MM.1S (cell line): ENCODE measurements around the gene ACOX3.

Experiments used
- DNase-seq: peaks from one replicate; pipeline ENCODE4 v3.0.0-alpha.2; 2015
- H2AFZ ChIP-seq: fragments of 300-600 bp; sonication (generic); 2 replicates; pipeline ENCODE4 v1.6.0; 2016; ENCODE audit warnings: antibody characterized with exemption, low read length
- H3F3A ChIP-seq: fragments of 300-600 bp; sonication (generic); 2 replicates; pipeline ENCODE4 v1.6.1; 2016; ENCODE audit warnings: mild to moderate bottlenecking, antibody characterized with exemption, low read length, moderate library complexity, mixed read lengths; ENCODE audit not compliant: insufficient read depth
- H3K27ac ChIP-seq: fragments of 300-600 bp; sonication (generic); 2 replicates; pipeline ENCODE4 v1.5.1; 2016; ENCODE audit warnings: mild to moderate bottlenecking, low read length
- H3K27me3 ChIP-seq: fragments of 300-600 bp; sonication (generic); replicated peaks from 2 replicates; pipeline ENCODE4 v1.6.0; 2016; ENCODE audit warnings: low read length; ENCODE audit not compliant: insufficient read depth
- H3K36me3 ChIP-seq: fragments of 300-600 bp; sonication (generic); replicated peaks from 2 replicates; pipeline ENCODE4 v1.6.1; 2016; ENCODE audit warnings: mild to moderate bottlenecking, low read length, mixed read lengths; ENCODE audit not compliant: insufficient read depth
- H3K4me1 ChIP-seq: fragments of 300-600 bp; sonication (generic); 2 replicates; pipeline ENCODE4 v1.6.1; 2016; ENCODE audit warnings: low read length, mixed read lengths
- H3K4me2 ChIP-seq: fragments of 300-600 bp; sonication (generic); 2 replicates; pipeline ENCODE4 v1.6.0; 2016; ENCODE audit warnings: low read depth, low read length
- H3K4me3 ChIP-seq: fragments of 300-600 bp; sonication (generic); 2 replicates; pipeline ENCODE4 v1.5.1; 2016; ENCODE audit warnings: low read length, mixed read lengths
- H3K79me2 ChIP-seq: fragments of 300-600 bp; sonication (generic); 2 replicates; pipeline ENCODE4 v1.6.1; 2016; ENCODE audit warnings: mixed run types, low read length, mixed read lengths
- H3K9ac ChIP-seq: fragments of 300-600 bp; sonication (generic); 2 replicates; pipeline ENCODE4 v1.6.1; 2016; ENCODE audit warnings: low read length, mixed read lengths
- H3K9me2 ChIP-seq: fragments of 300-600 bp; sonication (generic); replicated peaks from 2 replicates; pipeline ENCODE4 v1.6.1; 2016; ENCODE audit warnings: mild to moderate bottlenecking, low read length, mixed read lengths; ENCODE audit not compliant: insufficient read depth
- H3K9me3 ChIP-seq: fragments of 300-600 bp; sonication (generic); replicated peaks from 2 replicates; pipeline ENCODE4 v1.6.1; 2016; ENCODE audit warnings: mild to moderate bottlenecking, low read length, mixed read lengths; ENCODE audit not compliant: insufficient read depth
- H4K20me1 ChIP-seq: fragments of 300-600 bp; sonication (generic); 2 replicates; pipeline ENCODE4 v1.6.1; 2016; ENCODE audit warnings: mild to moderate bottlenecking, low read length, moderate library complexity, mixed read lengths; ENCODE audit not compliant: insufficient read depth
- CTCF ChIP-seq: fragments of 300-600 bp; sonication (generic); IDR thresholded peaks from 2 replicates; pipeline ENCODE4 v1.5.1; 2016; ENCODE audit warnings: antibody characterized with exemption, low read length, mixed read lengths
- EZH2 ChIP-seq: fragments of 300-600 bp; sonication (generic); optimal IDR thresholded peaks from 2 replicates; pipeline ENCODE3; 2017; ENCODE audit warnings: low read depth, mild to moderate bottlenecking, antibody characterized with exemption, low read length, mixed read lengths
- EZH2phosphoT487 ChIP-seq: fragments of 300-600 bp; sonication (generic); IDR thresholded peaks from 2 replicates; pipeline ENCODE4 v1.6.1; 2018; ENCODE audit warnings: antibody characterized with exemption, low read length

ACOX3 gene

GRCh38 chr4:8388528-8388870 lies 52.0 kb downstream of the ACOX3 start:
- Histone ChIP-seq H3K27ac (no peak overlapping the region), H3K9me3 (no peaks in the 10 kb centered on the region), H3K4me2 (no peak overlapping the region), H3K4me1 (no peaks in the 10 kb centered on the region), H3K79me2 (no peaks in the 10 kb centered on the region), H3K9me2 (no peaks in the 10 kb centered on the region), H3K4me3 (no peak overlapping the region), H4K20me1 (no peaks in the 10 kb centered on the region), H3F3A (no peaks in the 10 kb centered on the region), H3K27me3 (no peaks in the 10 kb centered on the region), H2AFZ (no peak overlapping the region), H3K9ac (no peak overlapping the region), H3K36me3 (no peaks in the 10 kb centered on the region)
- DNase-seq = no peak
- TF ChIP-seq CTCF (no peak), EZH2 (no peak), EZH2phosphoT487 (no peak)

- Histone ChIP-seq H3K9ac (no peak overlapping the region), H3K36me3 (no peaks in the 10 kb centered on the region)
- no peak for TF ChIP-seq EZH2
- TF ChIP-seq EZH2phosphoT487 = no peak
- no peak for TF ChIP-seq CTCF
These were observed 52.7 kb downstream of the ACOX3 start for GRCh38 chr4:8387615-8388527.

GRCh38 chr4:8387194-8387593 lies 53.3 kb downstream of the ACOX3 start:
- Histone ChIP-seq H3K4me2 (no peak overlapping the region), H3K27ac (no peak overlapping the region), H3K9ac (no peak overlapping the region), H3K36me3 (no peaks in the 10 kb centered on the region), H3K9me3 (no peaks in the 10 kb centered on the region), H3K9me2 (no peaks in the 10 kb centered on the region), H3K4me1 (no peaks in the 10 kb centered on the region), H3K79me2 (no peaks in the 10 kb centered on the region), H4K20me1 (no peaks in the 10 kb centered on the region), H3K4me3 (no peak overlapping the region), H3K27me3 (no peaks in the 10 kb centered on the region), H3F3A (no peaks in the 10 kb centered on the region), H2AFZ (no peak overlapping the region)
- DNase-seq = no peak
- TF ChIP-seq CTCF = no peak
- TF ChIP-seq EZH2 = no peak
- TF ChIP-seq EZH2phosphoT487 = no peak

More at GRCh38 chr4:8387615-8388527, 52.7 kb downstream of the ACOX3 start:
- Histone ChIP-seq H3K4me1 (no peaks in the 10 kb centered on the region), H3K4me2 (no peak overlapping the region), H3K9me2 (no peaks in the 10 kb centered on the region), H2AFZ (no peak overlapping the region), H3F3A (no peaks in the 10 kb centered on the region), H3K27ac (no peak overlapping the region), H4K20me1 (no peaks in the 10 kb centered on the region), H3K27me3 (no peaks in the 10 kb centered on the region), H3K9me3 (no peaks in the 10 kb centered on the region), H3K79me2 (no peaks in the 10 kb centered on the region), H3K4me3 (no peak overlapping the region)
- DNase-seq = no peak
